ENCODE measurements around the gene WSB2.
"Not testable (repeated sequence)": the region's sequence is repeated elsewhere in the genome, so short reads cannot be mapped to it uniquely, and the experiment has no call there.

Gene WSB2

DNA sequence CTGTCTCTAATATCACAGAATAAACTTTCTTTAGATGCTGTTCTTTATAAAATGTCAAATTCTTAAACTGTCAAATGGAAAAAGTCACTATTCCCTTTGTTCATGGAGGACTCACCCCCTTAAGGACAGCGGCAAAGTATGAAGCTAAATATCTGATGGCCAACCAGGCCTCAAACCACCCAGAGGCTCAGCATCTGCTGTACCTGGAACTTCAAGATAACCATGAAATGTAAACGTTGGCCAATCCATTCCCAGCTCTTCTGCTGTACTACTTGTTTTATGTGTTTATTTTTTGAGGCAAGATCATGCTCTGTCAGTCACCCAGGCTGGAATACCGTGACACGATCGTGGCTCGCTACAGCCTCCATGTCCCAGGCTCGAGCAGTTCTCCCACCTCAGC, 28.8 kb downstream of the WSB2 start:
- Mint-ChIP-seq H3K9me3 (ENCODE audit: low read depth) (no peaks in the 10 kb centered on the region), H3K27ac (peak overlapping the region; percentile 61), H3K36me3 (peaks cover 16% of the 10 kb centered on the region), H3K4me3 (no peak overlapping the region), H3K27me3 (no peaks in the 10 kb centered on the region), H3K4me1 (ENCODE audit: low read depth) (peaks cover 27% of the 10 kb centered on the region)

DNA sequence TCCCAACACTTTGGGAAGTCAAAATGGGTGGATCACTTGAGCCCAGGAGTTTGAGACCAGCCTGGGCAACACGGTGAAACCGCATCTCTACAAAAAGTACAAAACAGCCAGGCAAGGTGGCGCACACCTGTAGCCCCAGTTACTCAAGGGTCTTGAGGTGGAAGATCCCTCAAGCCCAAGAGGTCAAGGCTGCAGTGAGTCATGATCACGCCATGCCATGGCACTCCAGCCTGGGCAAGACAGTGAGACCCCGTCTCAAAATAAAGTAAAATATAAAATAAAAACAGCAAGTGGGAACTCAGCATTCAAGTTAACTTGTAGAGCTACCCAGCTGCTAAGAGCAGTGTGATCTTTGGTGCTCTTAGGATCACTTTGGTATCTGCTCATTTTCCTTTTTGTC, 31.8 kb downstream of the WSB2 start:
- H3K27ac Mint-ChIP-seq = peak overlapping the region; percentile 61
- no peak overlapping the region for H3K4me3 Mint-ChIP-seq
- H3K27me3 Mint-ChIP-seq = no peaks in the 10 kb centered on the region
- H3K9me3 Mint-ChIP-seq (ENCODE audit: low read depth) = no peaks in the 10 kb centered on the region
- H3K36me3 Mint-ChIP-seq = peaks cover 10% of the 10 kb centered on the region
- H3K4me1 Mint-ChIP-seq (ENCODE audit: low read depth) = peaks cover 5% of the 10 kb centered on the region

DNA sequence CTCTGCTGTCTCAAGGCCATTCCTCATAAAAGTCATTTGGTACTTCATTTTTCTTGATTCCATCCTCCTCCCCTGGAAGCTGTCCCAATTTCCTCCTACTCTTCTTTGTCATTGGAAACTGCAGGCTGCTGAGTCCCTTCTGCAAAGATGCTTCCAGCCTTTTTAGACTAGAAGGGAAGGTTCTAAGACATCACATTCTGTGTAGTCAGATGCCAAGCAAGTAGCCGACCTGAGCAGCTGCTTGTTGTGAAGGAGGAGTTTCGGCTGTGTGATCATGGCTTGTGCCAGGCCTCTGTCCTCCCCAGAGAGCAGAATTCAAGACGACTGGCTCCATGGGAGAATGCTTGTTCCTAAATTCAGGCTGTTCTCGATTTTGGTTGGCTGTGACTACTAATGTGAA, 35.8 kb downstream of the WSB2 start:
- no peak overlapping the region for H3K27ac Mint-ChIP-seq
- H3K27me3 Mint-ChIP-seq = no peaks in the 10 kb centered on the region
- no peaks in the 10 kb centered on the region for H3K4me1 Mint-ChIP-seq (ENCODE audit: low read depth)
- no peaks in the 10 kb centered on the region for H3K9me3 Mint-ChIP-seq (ENCODE audit: low read depth)
- no peak overlapping the region for H3K4me3 Mint-ChIP-seq
- peaks cover 16% of the 10 kb centered on the region for H3K36me3 Mint-ChIP-seq

DNA sequence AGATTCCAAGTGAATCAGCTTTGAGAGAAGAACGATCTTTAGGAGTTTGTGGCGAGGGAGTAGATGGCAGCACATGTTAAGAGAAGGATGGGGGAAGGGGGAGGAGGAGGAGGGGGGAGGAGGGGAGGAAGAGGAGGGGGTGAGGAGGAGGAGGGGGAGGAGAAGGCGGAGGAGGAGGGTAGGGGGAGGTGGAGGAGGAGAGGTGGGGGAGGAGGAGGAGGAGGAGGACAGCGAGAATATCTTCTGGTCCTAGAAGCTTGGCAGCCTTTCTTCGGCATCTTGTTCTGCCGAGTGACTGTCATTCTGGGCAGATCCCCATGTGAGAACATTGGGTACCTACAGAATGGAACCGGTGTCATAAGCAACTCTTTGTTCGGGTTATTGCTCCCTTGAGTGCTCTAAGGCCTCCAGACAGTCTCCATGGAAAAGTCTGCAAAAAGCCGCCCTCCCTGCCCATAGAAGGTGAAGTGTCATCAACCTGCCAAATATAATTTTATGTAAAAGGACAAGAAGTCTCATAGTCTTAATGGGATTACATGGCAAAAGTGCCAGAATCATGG, 37.6 kb downstream of the WSB2 start:
- Mint-ChIP-seq H3K27ac (no peak overlapping the region), H3K36me3 (peaks cover 17% of the 10 kb centered on the region), H3K27me3 (no peaks in the 10 kb centered on the region), H3K9me3 (ENCODE audit: low read depth) (no peaks in the 10 kb centered on the region), H3K4me3 (no peak overlapping the region), H3K4me1 (ENCODE audit: low read depth) (no peaks in the 10 kb centered on the region)

DNA sequence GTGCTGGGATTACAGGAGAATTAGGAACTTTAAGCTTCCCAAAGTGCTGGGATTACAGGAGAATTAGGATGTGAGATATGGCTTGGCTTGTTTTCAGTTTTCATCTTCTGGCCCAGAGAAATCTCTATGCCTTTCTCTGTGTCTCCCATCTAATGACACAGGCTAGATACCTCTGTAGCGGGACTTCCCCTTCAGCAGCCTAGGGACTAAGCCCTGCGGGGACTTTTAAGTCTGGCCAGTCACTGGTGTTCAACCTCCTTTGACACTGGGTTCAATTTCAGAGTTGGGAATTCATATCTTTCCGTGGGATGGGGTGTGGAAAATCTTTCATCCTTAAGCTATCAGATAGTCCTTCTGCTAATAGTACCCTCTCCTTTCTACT, 38.3 kb downstream of the WSB2 start:
- H3K27me3 Mint-ChIP-seq = no peaks in the 10 kb centered on the region
- H3K36me3 Mint-ChIP-seq = peaks cover 17% of the 10 kb centered on the region

DNA sequence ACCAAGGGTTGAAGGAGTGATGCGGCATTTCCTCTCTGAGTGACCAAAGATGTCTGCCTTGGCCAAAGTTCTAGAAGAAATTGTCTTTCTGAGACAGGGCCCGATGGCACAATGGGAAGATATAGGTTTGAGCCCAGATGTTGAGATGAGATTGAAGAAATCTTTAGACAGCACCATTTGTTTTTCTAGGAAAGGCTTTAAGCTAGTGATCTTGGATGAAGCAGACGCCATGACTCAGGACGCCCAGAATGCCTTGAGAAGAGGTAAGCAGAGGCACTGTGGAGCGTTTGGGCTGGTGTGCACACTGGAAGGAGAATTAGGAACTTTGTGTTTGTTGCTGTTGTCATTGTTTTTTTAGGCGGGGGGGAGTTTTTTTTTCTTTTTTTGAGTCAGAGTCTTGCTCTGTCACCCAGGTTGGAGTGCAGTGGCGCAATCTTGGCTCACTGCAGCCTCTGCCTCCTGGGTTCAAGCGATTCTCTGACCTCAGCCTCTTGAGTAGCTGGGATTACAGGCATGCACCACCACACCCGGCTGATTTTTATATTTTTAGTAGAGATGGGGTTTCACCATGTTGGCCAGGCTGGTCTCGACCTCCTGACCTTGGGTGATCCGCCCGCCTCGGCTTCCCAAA, 38.8 kb downstream of the WSB2 start:
- not testable (repeated sequence) for H3K4me3 Mint-ChIP-seq; H3K9me3 Mint-ChIP-seq (ENCODE audit: low read depth); H3K27me3 Mint-ChIP-seq; H3K4me1 Mint-ChIP-seq (ENCODE audit: low read depth); H3K27ac Mint-ChIP-seq
- H3K36me3 Mint-ChIP-seq = peaks cover 17% of the 10 kb centered on the region

More for the DNA sequence above, 38.3 kb downstream of the WSB2 start:
- H3K4me3 Mint-ChIP-seq = no peak overlapping the region
- peaks cover 3% of the 10 kb centered on the region for H3K4me1 Mint-ChIP-seq (ENCODE audit: low read depth)
- no peaks in the 10 kb centered on the region for H3K9me3 Mint-ChIP-seq (ENCODE audit: low read depth)
- H3K27ac Mint-ChIP-seq = no peak overlapping the region

DNA sequence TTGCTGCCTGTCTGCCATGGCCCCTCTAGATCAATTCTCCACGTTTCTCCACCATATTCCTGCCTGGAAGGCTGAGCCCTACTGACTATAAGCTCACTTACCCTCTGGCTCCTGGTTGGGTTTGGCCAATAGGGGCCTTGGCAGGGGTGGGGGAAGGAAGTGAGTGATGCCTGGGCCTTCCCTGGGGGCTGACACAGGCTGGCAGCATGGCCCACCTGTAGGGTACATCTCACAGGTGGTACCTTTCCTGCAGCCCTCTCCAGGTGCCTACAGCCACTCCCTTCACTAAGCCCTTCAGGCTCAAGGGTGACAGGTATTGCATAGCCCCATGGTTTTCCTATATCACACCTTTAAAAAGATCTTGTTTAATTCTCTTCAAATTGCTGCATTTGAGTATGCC, 40.9 kb downstream of the WSB2 start:
- no peaks in the 10 kb centered on the region for H3K27me3 Mint-ChIP-seq
- no peak overlapping the region for H3K27ac Mint-ChIP-seq
- H3K9me3 Mint-ChIP-seq (ENCODE audit: low read depth) = no peaks in the 10 kb centered on the region
- peaks cover 17% of the 10 kb centered on the region for H3K36me3 Mint-ChIP-seq
- H3K4me1 Mint-ChIP-seq (ENCODE audit: low read depth) = peaks cover 13% of the 10 kb centered on the region
- H3K4me3 Mint-ChIP-seq = no peak overlapping the region

DNA sequence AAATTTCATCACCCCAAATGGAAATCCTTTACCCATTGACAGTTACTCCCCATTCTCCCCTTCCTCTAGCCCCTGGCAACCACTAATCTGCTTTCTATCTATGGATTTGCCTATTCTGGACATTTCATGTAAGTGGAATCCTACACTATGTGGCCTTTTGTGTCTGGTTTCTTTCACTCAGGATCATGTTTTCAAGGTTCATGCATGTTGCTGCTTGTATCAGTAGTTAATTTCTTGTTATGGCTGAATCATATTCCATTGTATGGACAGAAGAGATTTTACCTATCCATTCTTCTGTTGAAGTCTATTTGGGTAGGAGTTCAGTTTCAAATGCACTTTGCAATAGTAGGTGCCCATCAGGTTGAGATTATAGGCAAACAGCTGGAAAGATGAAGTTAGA, 43.1 kb downstream of the WSB2 start:
- Mint-ChIP-seq H3K27ac (peak overlapping the region; percentile 23), H3K27me3 (no peaks in the 10 kb centered on the region), H3K9me3 (ENCODE audit: low read depth) (no peaks in the 10 kb centered on the region), H3K36me3 (peaks cover 15% of the 10 kb centered on the region), H3K4me1 (ENCODE audit: low read depth) (peaks cover 13% of the 10 kb centered on the region), H3K4me3 (peak overlapping the region; percentile 98)

DNA sequence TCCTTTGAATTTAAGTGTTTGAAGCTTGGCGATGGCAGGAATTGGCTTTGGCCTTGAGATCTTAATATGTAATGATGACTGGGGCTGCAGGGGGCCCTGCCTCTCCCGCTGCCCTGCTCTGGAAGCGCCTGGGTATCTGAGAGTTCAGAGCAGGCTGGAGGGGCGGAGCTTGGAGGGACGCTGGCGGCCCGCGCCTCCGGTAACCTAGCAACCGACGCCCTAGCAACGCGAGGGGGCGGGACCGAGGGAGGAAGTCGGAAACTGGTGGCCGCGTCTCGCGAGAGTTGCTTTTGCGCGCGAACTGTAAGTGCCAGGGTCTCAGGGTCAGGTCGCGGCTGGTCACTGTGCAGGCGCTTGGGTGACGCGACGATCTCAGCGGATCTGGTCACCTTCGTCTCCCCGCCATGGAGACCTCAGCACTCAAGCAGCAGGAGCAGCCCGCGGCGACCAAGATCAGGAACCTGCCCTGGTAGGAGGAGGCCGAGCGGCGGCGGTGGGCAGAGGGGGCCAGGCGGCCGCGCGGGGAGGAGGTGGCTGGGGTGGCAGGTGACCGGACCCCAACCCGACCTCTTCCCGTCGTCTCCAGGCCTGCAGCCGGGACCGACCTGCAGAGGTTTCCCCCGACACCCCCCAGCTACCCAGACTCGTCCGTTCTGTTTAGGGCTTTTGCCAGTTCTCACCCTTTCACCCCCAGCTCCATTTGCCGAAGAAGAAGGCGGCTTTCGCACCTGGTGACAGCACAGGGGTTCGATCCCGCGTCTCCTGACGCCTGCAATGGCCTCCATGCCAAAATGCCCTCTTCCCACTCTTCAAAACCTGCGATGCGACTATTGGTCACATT, 44.3 kb downstream of the WSB2 start, which contains the start of gene RFC5:
TSS of gene RFC5 (plus strand) at position 280 of the 841 bp plus-strand sequence. CDS start at position 405, 125 bp downstream.
- Mint-ChIP-seq H3K9me3 (ENCODE audit: low read depth) (no peaks in the 10 kb centered on the region), H3K27ac (peak within 1 kb of the TSS; percentile 91), H3K4me3 (peak within 1 kb of the TSS; percentile 98), H3K4me1 (ENCODE audit: low read depth) (peaks cover 13% of the 10 kb centered on the region), H3K27me3 (no peaks in the 10 kb centered on the region), H3K36me3 (peaks cover 10% of the 10 kb centered on the region)

DNA sequence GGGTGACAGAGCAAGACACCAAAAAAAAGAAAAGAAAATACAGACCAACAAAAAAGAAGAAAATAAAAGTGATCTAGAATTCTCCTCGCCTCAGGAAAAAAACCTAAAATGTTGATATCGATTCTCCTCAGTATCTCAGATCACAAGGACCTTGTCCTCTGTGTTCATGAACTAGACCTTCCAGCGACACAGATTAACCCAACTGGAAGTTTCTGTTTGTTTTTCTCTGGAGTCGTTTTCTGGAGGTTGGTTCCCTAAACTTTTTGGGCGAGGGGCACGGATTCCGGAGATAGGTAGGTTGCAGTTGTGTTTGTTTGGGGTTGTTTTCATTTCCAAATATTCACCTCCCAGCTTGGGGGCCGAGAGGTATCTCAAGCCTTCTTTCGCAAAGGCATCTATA, 45.0 kb downstream of the WSB2 start:
- H3K27ac Mint-ChIP-seq = no peak overlapping the region
- H3K4me3 Mint-ChIP-seq = peak overlapping the region; percentile 98
- peaks cover 8% of the 10 kb centered on the region for H3K36me3 Mint-ChIP-seq

DNA sequence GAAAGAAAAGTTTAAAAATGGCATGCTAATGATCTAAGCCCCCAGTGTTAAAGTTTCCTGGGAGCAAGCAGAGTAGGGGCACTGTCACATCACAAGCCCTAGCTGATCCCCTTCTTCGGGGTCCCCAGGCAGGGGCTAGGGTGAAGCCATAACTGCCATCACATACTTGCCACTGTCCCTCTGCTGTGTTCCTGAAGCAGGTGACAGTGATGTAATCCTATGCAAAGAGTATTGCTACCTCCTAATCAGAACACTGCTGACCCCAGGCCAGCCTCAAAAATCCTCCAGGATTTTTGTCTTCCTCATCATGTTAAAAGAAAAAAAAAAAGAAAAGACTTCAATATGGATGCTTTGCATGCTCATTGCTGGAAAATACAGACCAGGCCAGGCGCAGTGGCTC, 45.7 kb downstream of the WSB2 start:
- Mint-ChIP-seq H3K27me3 (no peaks in the 10 kb centered on the region), H3K27ac (no peak overlapping the region), H3K9me3 (ENCODE audit: low read depth) (no peaks in the 10 kb centered on the region), H3K4me3 (peak overlapping the region; percentile 98), H3K4me1 (ENCODE audit: low read depth) (peaks cover 13% of the 10 kb centered on the region), H3K36me3 (peaks cover 4% of the 10 kb centered on the region)

More for the DNA sequence above, 45.0 kb downstream of the WSB2 start:
- no peaks in the 10 kb centered on the region for H3K9me3 Mint-ChIP-seq (ENCODE audit: low read depth)
- no peaks in the 10 kb centered on the region for H3K27me3 Mint-ChIP-seq
- peaks cover 13% of the 10 kb centered on the region for H3K4me1 Mint-ChIP-seq (ENCODE audit: low read depth)

DNA sequence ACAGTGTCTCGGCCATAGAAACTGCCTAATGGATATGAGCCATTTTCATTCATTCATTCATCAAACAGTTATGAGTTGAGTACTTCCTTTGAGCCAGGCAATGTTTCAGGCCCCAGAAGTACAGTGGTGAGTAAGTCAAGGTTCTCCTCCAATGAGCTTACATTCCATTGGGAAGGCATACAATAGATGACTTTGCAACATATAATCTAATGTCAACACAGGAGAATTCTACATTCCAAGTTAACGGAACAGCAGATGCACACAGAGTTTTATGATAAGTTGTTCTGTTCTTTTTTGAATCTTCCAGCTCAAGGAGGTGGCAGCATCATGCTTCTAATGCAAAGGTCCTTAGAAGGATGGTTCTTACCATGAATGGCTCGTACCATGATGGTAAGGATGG, 47.7 kb downstream of the WSB2 start:
- H3K36me3 Mint-ChIP-seq = no peaks in the 10 kb centered on the region
- H3K27me3 Mint-ChIP-seq = no peaks in the 10 kb centered on the region
- peaks cover 13% of the 10 kb centered on the region for H3K4me1 Mint-ChIP-seq (ENCODE audit: low read depth)
- H3K9me3 Mint-ChIP-seq (ENCODE audit: low read depth) = no peaks in the 10 kb centered on the region
- H3K4me3 Mint-ChIP-seq = no peak overlapping the region
- no peak overlapping the region for H3K27ac Mint-ChIP-seq

DNA sequence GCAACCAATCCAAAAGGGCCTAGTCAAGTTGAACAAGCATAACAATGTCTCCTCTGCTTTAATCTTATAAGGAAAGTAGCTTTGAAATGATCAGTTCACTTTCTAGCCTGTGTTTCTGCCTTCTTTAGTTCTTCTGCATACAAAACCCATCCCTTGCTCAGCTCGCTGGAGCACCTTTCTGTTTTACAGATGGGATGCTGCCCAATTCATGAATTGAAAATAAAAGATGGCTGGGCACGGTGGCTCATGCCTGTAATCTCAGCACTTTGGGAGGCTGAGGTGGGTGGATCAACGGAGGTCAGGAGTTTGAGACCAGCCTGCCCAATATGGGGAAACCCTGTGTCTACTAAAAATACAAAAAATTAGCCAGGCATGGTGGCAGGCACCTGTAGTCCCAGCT, 49.0 kb downstream of the WSB2 start:
- Mint-ChIP-seq H3K27ac (no peak overlapping the region), H3K4me1 (ENCODE audit: low read depth) (peaks cover 3% of the 10 kb centered on the region), H3K9me3 (ENCODE audit: low read depth) (no peaks in the 10 kb centered on the region), H3K36me3 (no peaks in the 10 kb centered on the region), H3K4me3 (no peak overlapping the region), H3K27me3 (peaks cover under 1% of the 10 kb centered on the region)

DNA sequence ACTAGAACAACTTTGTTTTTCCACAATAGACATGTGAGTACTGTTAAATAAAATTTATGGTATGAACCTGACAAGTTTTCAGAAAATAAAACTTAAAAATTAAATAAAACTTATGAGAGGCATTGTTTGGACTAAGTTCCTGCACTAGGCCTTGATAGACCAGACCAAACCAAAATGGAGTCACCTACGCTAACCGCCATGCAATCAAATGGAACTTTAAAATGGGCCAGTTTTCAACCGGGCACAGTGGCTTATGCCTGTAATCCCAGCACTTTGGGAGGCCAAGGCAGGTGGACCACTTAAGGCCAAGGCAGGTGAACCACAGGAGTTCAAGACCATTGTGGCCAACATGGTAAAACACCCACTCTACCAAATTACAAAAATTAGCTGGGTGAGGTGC, 49.6 kb downstream of the WSB2 start:
- Mint-ChIP-seq H3K36me3 (no peaks in the 10 kb centered on the region), H3K9me3 (ENCODE audit: low read depth) (no peaks in the 10 kb centered on the region), H3K4me3 (no peak overlapping the region), H3K27ac (no peak overlapping the region), H3K27me3 (peaks cover 3% of the 10 kb centered on the region), H3K4me1 (ENCODE audit: low read depth) (peaks cover 2% of the 10 kb centered on the region)

DNA sequence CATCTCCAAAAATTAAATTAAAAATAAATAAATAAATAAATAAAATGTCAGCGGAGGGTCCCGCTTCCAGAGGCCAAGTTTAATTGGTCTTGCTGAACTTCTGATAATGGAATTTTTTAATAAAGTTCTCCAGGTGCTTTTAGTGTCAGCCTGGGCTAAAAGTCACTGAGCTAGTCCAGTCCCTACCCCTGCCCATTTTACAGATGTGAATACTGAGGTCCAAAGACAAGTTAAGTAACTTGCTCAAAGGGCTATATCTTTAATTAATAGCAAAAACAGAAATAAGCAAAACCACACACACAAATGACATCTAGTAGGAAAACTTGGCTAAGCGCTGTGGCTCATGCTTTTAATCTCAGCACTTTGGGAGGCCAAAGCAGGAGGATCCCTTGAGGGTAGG, 50.1 kb downstream of the WSB2 start:
- no peaks in the 10 kb centered on the region for H3K4me1 Mint-ChIP-seq (ENCODE audit: low read depth)
- H3K27ac Mint-ChIP-seq = no peak overlapping the region
- peaks cover 3% of the 10 kb centered on the region for H3K27me3 Mint-ChIP-seq
- no peak overlapping the region for H3K4me3 Mint-ChIP-seq
- H3K36me3 Mint-ChIP-seq = no peaks in the 10 kb centered on the region
- no peaks in the 10 kb centered on the region for H3K9me3 Mint-ChIP-seq (ENCODE audit: low read depth)
